Nephron progenitor cell (in vitro differentiated cells): ENCODE data around the gene JCHAIN.
"Not testable (repeated sequence)": the region's sequence is repeated elsewhere in the genome, so short reads cannot be mapped to it uniquely, and the experiment has no call there.

Experiments used
- DNase-seq: peaks from one replicate; pipeline ENCODE4 v3.0.0; 2021
- H3K27ac Mint-ChIP-seq: 2 replicates; pipeline ENCODE4 v1.8.0; 2021; ENCODE audit warnings: mild to moderate bottlenecking, moderate library complexity, mixed read lengths
- H3K27me3 Mint-ChIP-seq: 2 replicates; pipeline ENCODE4 v1.8.0; 2021; ENCODE audit warnings: mild to moderate bottlenecking, low read depth, mixed read lengths; ENCODE audit not compliant: poor library complexity
- H3K36me3 Mint-ChIP-seq: 2 replicates; pipeline ENCODE4 v1.8.0; 2021; ENCODE audit warnings: low read depth, mixed read lengths
- H3K4me1 Mint-ChIP-seq: 2 replicates; pipeline ENCODE4 v1.8.0; 2021; ENCODE audit warnings: mixed read lengths
- H3K4me3 Mint-ChIP-seq: 2 replicates; pipeline ENCODE4 v1.8.0; 2021; ENCODE audit warnings: mild to moderate bottlenecking, moderate library complexity, mixed read lengths
- H3K9me3 Mint-ChIP-seq: 2 replicates; pipeline ENCODE4 v1.8.0; 2021; ENCODE audit warnings: mild to moderate bottlenecking, moderate library complexity, mixed read lengths
- CTCF ChIP-seq: fragments of 200-600 bp; sonication (generic); IDR thresholded peaks from 2 replicates; pipeline ENCODE4 v1.5.0; 2021; ENCODE audit warnings: antibody characterized with exemption

Gene JCHAIN

GRCh38 chr4:70700712-70701111, 34.4 kb upstream of the JCHAIN start:
- Mint-ChIP-seq H3K4me3 (no peak overlapping the region), H3K4me1 (peaks cover 14% of the 10 kb centered on the region), H3K27me3 (no peaks in the 10 kb centered on the region), H3K9me3 (no peaks in the 10 kb centered on the region), H3K36me3 (no peaks in the 10 kb centered on the region), H3K27ac (no peak overlapping the region)
- no peak for TF ChIP-seq CTCF
- no peak for DNase-seq

- not testable (repeated sequence) for H3K36me3 Mint-ChIP-seq, H3K27ac Mint-ChIP-seq, H3K4me1 Mint-ChIP-seq, H3K27me3 Mint-ChIP-seq, H3K9me3 Mint-ChIP-seq, H3K4me3 Mint-ChIP-seq, DNase-seq
Observed at GRCh38 chr4:70698435-70698834, 32.1 kb upstream of the JCHAIN start.

GRCh38 chr4:70694633-70695032, 28.3 kb upstream of the JCHAIN start:
- not testable (repeated sequence) for H3K27ac Mint-ChIP-seq
- peaks cover 16% of the 10 kb centered on the region for H3K4me1 Mint-ChIP-seq

GRCh38 chr4:70691661-70692060, 25.4 kb upstream of the JCHAIN start:
- H3K27me3 Mint-ChIP-seq: peaks cover 3% of the 10 kb centered on the region
- H3K36me3 Mint-ChIP-seq: peaks cover 36% of the 10 kb centered on the region
- no peaks in the 10 kb centered on the region for H3K9me3 Mint-ChIP-seq
- no peak for TF ChIP-seq CTCF
- no peak overlapping the region for H3K27ac Mint-ChIP-seq
- no peak for DNase-seq
- H3K4me3 Mint-ChIP-seq: no peak overlapping the region
- peaks cover 40% of the 10 kb centered on the region for H3K4me1 Mint-ChIP-seq

More at GRCh38 chr4:70694633-70695032, 28.3 kb upstream of the JCHAIN start:
- not testable (repeated sequence) for DNase-seq, H3K9me3 Mint-ChIP-seq, H3K27me3 Mint-ChIP-seq, H3K4me3 Mint-ChIP-seq
- peaks cover 27% of the 10 kb centered on the region for H3K36me3 Mint-ChIP-seq

GRCh38 chr4:70688795-70689231, 22.5 kb upstream of the JCHAIN start:
- Mint-ChIP-seq H3K36me3 (peaks cover 36% of the 10 kb centered on the region), H3K27me3 (peaks cover 10% of the 10 kb centered on the region), H3K4me1 (peaks cover 40% of the 10 kb centered on the region), H3K27ac (peak overlapping the region; percentile 100), H3K4me3 (peak overlapping the region; percentile 99), H3K9me3 (no peaks in the 10 kb centered on the region)
- no peak for TF ChIP-seq CTCF
- peak; percentile 32 for DNase-seq

GRCh38 chr4:70687821-70688794, 21.8 kb upstream of the JCHAIN start, which contains the start of gene UTP3:
Gene UTP3, plus strand, starts transcription at chr4:70688532. Its CDS starts 146 bp downstream, at chr4:70688678.
- peak; percentile 94 for DNase-seq
- peaks cover 40% of the 10 kb centered on the region for H3K4me1 Mint-ChIP-seq
- H3K36me3 Mint-ChIP-seq: peaks cover 34% of the 10 kb centered on the region
- H3K27ac Mint-ChIP-seq: peak within 1 kb of the TSS; percentile 100
- TF ChIP-seq CTCF: peak; percentile 89
- peaks cover 15% of the 10 kb centered on the region for H3K27me3 Mint-ChIP-seq
- H3K4me3 Mint-ChIP-seq: peak within 1 kb of the TSS; percentile 99
- no peaks in the 10 kb centered on the region for H3K9me3 Mint-ChIP-seq
